Measurements from ENCODE around the gene AIM2.
A peak's percentile ranks its signal among the peaks of the same experiment; 100 is the strongest.

AIM2 gene

GRCh38 chr1:159025043-159025442, 51.5 kb downstream of the AIM2 start:
- Histone ChIP-seq H3K36me3 (peaks cover 4 to 33% (median 22%) of the 10 kb centered on the region in 3 donors), H3K9me3 (peaks cover 0 to 5% (median 0%) of the 10 kb centered on the region in 3 donors), H3K27ac (no peak overlapping the region), H3K4me1 (peaks cover 0 to 26% (median 5%) of the 10 kb centered on the region in 4 donors), H3K4me3 (no peak overlapping the region), H3K27me3 (no peaks in the 10 kb centered on the region)
- DNase-seq, result no peak
- intact Hi-C loops (cut with DNase I; ENCODE audit: low total_unique reads), result no loop called here
- no peak for TF ChIP-seq CTCF (IDR thresholded peaks at IDR 0.05)

- no peak for TF ChIP-seq CTCF (IDR thresholded peaks at IDR 0.05)
- H3K9me3 ChIP-seq, result no peaks in the 10 kb centered on the region
- H3K36me3 ChIP-seq, result peaks cover 9 to 40% (median 24%) of the 10 kb centered on the region in 3 donors
- H3K4me3 ChIP-seq, result no peak overlapping the region
- H3K27ac ChIP-seq, result no peak overlapping the region
- intact Hi-C loops (cut with DNase I; ENCODE audit: low total_unique reads), result no loop called here
- no peaks in the 10 kb centered on the region for H3K27me3 ChIP-seq
- H3K4me1 ChIP-seq, result peaks cover 0 to 19% (median 5%) of the 10 kb centered on the region in 4 donors
- no peak for DNase-seq
These were observed 52.8 kb downstream of the AIM2 start for GRCh38 chr1:159023723-159024122.

- Histone ChIP-seq H3K4me1 (peaks cover 0 to 47% (median 6%) of the 10 kb centered on the region in 4 donors), H3K4me3 (no peak overlapping the region), H3K27me3 (no peaks in the 10 kb centered on the region), H3K27ac (peak overlapping the region; percentile 12 to 46), H3K36me3 (peaks cover 33 to 46% (median 45%) of the 10 kb centered on the region in 3 donors), H3K9me3 (no peaks in the 10 kb centered on the region)
- TF ChIP-seq CTCF (IDR thresholded peaks at IDR 0.05), result no peak
- intact Hi-C loops (cut with DNase I; ENCODE audit: low total_unique reads), result no loop called here
- peak; percentile 78 to 82 for DNase-seq
These were observed 61.1 kb downstream of the AIM2 start for GRCh38 chr1:159015440-159015909.

- Histone ChIP-seq H3K4me1 (peaks cover 0 to 47% (median 6%) of the 10 kb centered on the region in 4 donors), H3K36me3 (peaks cover 27 to 42% (median 39%) of the 10 kb centered on the region in 3 donors), H3K27ac (peak overlapping the region in 1 of 2 donors; percentile 15), H3K27me3 (no peaks in the 10 kb centered on the region), H3K9me3 (no peaks in the 10 kb centered on the region), H3K4me3 (no peak overlapping the region)
- DNase-seq, result no peak
- intact Hi-C loops (cut with DNase I; ENCODE audit: low total_unique reads), result no loop called here
- no peak for TF ChIP-seq CTCF (IDR thresholded peaks at IDR 0.05)
These were observed 61.7 kb downstream of the AIM2 start for GRCh38 chr1:159014851-159015250.

- intact Hi-C loops (cut with DNase I; ENCODE audit: low total_unique reads), result no loop called here
- DNase-seq, result no peak
- Histone ChIP-seq H3K9me3 (no peaks in the 10 kb centered on the region), H3K4me3 (peak overlapping the region in 1 of 2 donors; percentile 54), H3K36me3 (peaks cover 24 to 34% (median 33%) of the 10 kb centered on the region in 3 donors), H3K4me1 (peaks cover 0 to 50% (median 6%) of the 10 kb centered on the region in 4 donors), H3K27me3 (no peaks in the 10 kb centered on the region), H3K27ac (no peak overlapping the region)
- TF ChIP-seq CTCF (IDR thresholded peaks at IDR 0.05), result no peak
These were observed 62.5 kb downstream of the AIM2 start for GRCh38 chr1:159014003-159014571.

Data from tibial artery (tissue), 4 donors.